Calu3 (cell line): ENCODE data around the gene TP53BP1. TPM values are rescaled to one million over a fixed set of nuclear protein-coding genes. Genes with fewer than 3 reads are reported as not detected.

Experiments
- BruUV-seq: library from RNA; stranded (reverse); fragments of 400-500 nt; replicated peaks from 2 replicates; lab custom pipeline; 2021; lab: Mats Ljungman, UMichigan
- CTCF ChIA-PET: fragments of 300-600 bp; sonication (Branson Sonifier 250); formaldehyde crosslinking; loops from one replicate; lab custom pipeline; 2022; ENCODE audit warnings: antibody characterized with exemption; lab: Charles Lee
- DNase-seq: peaks from one replicate; pipeline ENCODE4 v3.0.0; 2022
- H3K27ac Mint-ChIP-seq: one replicate; pipeline ENCODE4 v1.8.0; 2022; ENCODE audit warnings: mixed read lengths; ENCODE audit not compliant: unreplicated experiment
- H3K27me3 Mint-ChIP-seq: one replicate; pipeline ENCODE4 v1.8.0; 2022; ENCODE audit warnings: mixed read lengths; ENCODE audit not compliant: unreplicated experiment
- H3K36me3 Mint-ChIP-seq: one replicate; pipeline ENCODE4 v1.8.0; 2022; ENCODE audit warnings: mild to moderate bottlenecking, moderate library complexity, mixed read lengths; ENCODE audit not compliant: insufficient read depth, unreplicated experiment
- H3K4me1 Mint-ChIP-seq: one replicate; pipeline ENCODE4 v1.8.0; 2022; ENCODE audit warnings: mild to moderate bottlenecking, low read depth, mixed read lengths; ENCODE audit not compliant: unreplicated experiment
- H3K4me3 Mint-ChIP-seq: one replicate; pipeline ENCODE4 v1.8.0; 2022; ENCODE audit warnings: mild to moderate bottlenecking, low read depth, moderate library complexity, mixed read lengths; ENCODE audit not compliant: unreplicated experiment
- H3K9me3 Mint-ChIP-seq: one replicate; pipeline ENCODE4 v1.8.0; 2022; ENCODE audit warnings: low read depth, mixed read lengths; ENCODE audit not compliant: unreplicated experiment
- intact Hi-C: fragments of 100-400 bp; cut with micrococcal nuclease; formaldehyde crosslinking; loops from one replicate; pipeline ENCODE4 v1.10.0; 2022; ENCODE audit not compliant: unreplicated experiment
- total RNA-seq: library from RNA; stranded (reverse); gene quantifications from 2 replicates; pipeline ENCODE4 v1.2.3, GENCODE V29; 2022
- TF ChIP-seq, protein P1 (sequence below): fragments of 200-600 bp; IDR thresholded peaks from one replicate; pipeline ENCODE4 v1.8.0; 2022; ENCODE audit warnings: antibody characterized with exemption; ENCODE audit not compliant: unreplicated experiment

The TP53BP1 gene
- total RNA-seq, 1 experiment from 2014 or later, result 36.2 TPM

DNA sequence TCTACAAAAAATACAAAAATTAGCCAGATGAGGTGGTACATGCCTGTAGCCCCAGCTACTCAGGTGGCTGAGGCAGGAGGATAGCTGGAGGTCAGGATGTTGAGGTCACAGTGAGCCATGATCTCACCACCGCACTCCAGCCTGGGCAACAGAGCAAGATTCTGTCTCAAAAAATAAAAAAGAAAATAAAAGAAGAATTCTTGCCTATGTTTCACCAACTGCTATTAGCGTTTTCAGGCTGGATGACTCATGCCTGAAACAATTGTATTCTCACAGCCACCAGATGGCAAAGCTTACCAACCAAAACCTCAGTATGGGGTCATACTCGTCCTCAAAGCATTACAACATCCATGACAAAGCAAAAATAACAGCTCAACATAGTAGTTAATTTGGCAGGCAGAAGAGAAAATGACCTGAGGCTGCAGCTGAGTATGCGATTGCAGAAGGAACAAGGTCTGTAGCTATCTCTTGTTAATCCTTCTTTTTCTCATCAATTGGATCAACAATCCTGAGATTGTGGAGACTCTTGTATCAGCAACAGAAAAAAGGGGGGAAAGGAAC lies 52.2 kb downstream of the TP53BP1 start:
- no TSS peak for BruUV-seq
- H3K27ac Mint-ChIP-seq, result no peak overlapping the region
- peaks cover 8% of the 10 kb centered on the region for H3K36me3 Mint-ChIP-seq
- H3K27me3 Mint-ChIP-seq, result no peaks in the 10 kb centered on the region
- peak; percentile 19 for DNase-seq
- H3K4me1 Mint-ChIP-seq, result no peaks in the 10 kb centered on the region
- H3K4me3 Mint-ChIP-seq, result no peak overlapping the region
- CTCF ChIA-PET, result interaction anchor here (0.8 to 1.0 kb wide), 3 partner anchors 70 to 74 kb away, joined by 3 to 4 read pairs (median 3); no protein-coding TSS in a partner anchor
- TF ChIP-seq, protein P1, sequence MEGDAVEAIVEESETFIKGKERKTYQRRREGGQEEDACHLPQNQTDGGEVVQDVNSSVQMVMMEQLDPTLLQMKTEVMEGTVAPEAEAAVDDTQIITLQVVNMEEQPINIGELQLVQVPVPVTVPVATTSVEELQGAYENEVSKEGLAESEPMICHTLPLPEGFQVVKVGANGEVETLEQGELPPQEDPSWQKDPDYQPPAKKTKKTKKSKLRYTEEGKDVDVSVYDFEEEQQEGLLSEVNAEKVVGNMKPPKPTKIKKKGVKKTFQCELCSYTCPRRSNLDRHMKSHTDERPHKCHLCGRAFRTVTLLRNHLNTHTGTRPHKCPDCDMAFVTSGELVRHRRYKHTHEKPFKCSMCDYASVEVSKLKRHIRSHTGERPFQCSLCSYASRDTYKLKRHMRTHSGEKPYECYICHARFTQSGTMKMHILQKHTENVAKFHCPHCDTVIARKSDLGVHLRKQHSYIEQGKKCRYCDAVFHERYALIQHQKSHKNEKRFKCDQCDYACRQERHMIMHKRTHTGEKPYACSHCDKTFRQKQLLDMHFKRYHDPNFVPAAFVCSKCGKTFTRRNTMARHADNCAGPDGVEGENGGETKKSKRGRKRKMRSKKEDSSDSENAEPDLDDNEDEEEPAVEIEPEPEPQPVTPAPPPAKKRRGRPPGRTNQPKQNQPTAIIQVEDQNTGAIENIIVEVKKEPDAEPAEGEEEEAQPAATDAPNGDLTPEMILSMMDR, result no peak
- intact Hi-C loops, result no loop called here
- H3K9me3 Mint-ChIP-seq, result no peaks in the 10 kb centered on the region

DNA sequence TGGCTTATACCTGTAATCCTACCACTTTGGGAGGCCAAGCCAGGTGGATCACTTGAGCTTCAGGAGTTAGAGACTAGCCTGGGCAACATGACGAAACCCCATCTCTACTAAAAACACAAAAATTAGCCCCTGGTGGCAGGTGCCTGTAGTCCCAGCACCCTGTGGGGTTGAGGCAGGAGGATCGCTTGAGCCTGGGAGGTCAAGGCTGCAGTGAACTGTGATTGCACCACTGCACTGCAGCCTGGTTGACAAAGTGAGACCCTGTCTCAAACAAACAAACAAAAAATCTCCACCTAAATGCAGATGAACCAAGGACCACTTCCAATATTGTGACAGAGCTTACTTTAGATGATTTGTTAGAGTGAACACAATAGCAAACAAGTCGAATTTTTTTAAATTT lies 53.7 kb downstream of the TP53BP1 start:
- no peaks in the 10 kb centered on the region for H3K4me1 Mint-ChIP-seq
- H3K9me3 Mint-ChIP-seq, result no peaks in the 10 kb centered on the region
- no TSS peak for BruUV-seq
- no peaks in the 10 kb centered on the region for H3K27me3 Mint-ChIP-seq
- H3K36me3 Mint-ChIP-seq, result no peaks in the 10 kb centered on the region
- CTCF ChIA-PET, result no interaction called here
- H3K4me3 Mint-ChIP-seq, result no peak overlapping the region
- TF ChIP-seq, protein P1, result no peak
- DNase-seq, result no peak
- intact Hi-C loops, result no loop called here
- H3K27ac Mint-ChIP-seq, result no peak overlapping the region

DNA sequence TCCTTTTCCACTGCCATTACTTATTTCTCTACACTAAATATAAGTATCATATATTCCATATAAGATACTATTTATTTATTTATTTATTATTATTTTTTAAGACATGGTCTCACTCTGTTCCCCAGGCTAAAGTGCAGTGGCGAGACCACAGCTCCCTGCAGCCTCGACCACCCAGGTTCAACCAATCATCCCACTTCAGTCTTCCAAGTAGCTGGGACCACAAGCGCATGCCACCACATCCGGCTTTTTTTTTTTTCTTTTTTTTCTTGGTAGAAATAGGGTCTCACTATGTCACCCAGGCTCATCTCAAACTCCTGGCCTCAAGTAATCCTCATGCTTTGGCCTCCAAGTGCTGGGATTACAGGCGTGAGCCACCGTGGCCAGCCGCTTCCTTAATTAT lies 56.6 kb downstream of the TP53BP1 start:
- BruUV-seq, result no TSS peak
- intact Hi-C loops, result no loop called here
- TF ChIP-seq, protein P1, result no peak
- H3K27ac Mint-ChIP-seq, result no peak overlapping the region
- H3K4me3 Mint-ChIP-seq, result no peak overlapping the region
- DNase-seq, result no peak
- H3K36me3 Mint-ChIP-seq, result peaks cover 5% of the 10 kb centered on the region
- H3K27me3 Mint-ChIP-seq, result no peaks in the 10 kb centered on the region
- CTCF ChIA-PET, result no interaction called here
- no peaks in the 10 kb centered on the region for H3K9me3 Mint-ChIP-seq
- no peaks in the 10 kb centered on the region for H3K4me1 Mint-ChIP-seq

DNA sequence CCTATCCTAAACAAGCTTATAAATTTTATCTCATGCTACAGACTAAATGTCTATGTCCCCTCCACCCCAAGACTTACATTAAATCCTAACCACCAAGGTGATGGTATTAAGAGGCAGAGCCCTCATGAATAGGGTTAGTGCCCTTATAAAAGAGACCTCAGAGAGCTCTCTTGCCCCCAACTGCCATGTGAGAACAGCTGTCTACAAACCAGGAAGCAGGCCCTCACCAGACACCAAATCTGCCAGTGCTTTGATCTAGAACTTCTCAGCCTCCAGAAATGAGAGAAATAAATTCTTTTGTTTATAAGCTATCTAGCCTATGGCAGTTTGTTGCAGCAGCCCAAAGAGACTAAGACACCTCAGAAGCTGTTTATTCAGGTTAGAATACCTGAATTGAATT lies 58.5 kb downstream of the TP53BP1 start:
- H3K4me3 Mint-ChIP-seq, result no peak overlapping the region
- no peaks in the 10 kb centered on the region for H3K4me1 Mint-ChIP-seq
- CTCF ChIA-PET, result no interaction called here
- intact Hi-C loops, result no loop called here
- DNase-seq, result no peak
- no TSS peak for BruUV-seq
- H3K27me3 Mint-ChIP-seq, result no peaks in the 10 kb centered on the region
- TF ChIP-seq, protein P1, result no peak
- peaks cover 5% of the 10 kb centered on the region for H3K36me3 Mint-ChIP-seq
- no peak overlapping the region for H3K27ac Mint-ChIP-seq
- no peaks in the 10 kb centered on the region for H3K9me3 Mint-ChIP-seq
